Measurements from ENCODE around the gene PPM1B.
"Not testable (repeated sequence)": the region's sequence is repeated elsewhere in the genome, so short reads cannot be mapped to it uniquely, and the experiment has no call there.

PPM1B gene

DNA sequence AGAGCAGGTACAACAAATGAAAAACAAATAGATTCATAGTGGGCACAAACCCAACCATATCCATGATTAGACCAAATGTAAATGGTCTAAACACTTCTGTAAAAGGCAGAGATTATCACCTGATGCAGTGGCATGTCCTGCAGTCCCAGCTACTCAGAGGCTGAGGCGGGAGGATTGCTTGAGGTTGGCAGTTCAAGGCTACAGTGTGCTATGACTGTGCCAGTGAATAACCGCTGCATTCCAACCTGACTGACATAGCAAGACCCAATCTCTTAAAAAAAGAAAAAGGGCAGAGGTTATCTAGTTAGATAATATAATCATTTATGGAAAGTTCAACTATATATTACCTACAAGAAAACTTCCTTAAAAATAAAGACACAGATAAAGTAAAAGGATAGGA lies 85.3 kb downstream of the PPM1B start:
- no peak for DNase-seq (ENCODE audit: low spot score)

- not testable (repeated sequence) for DNase-seq (ENCODE audit: low spot score)
Measured at GRCh38 chr2:44255704-44256103, 87.0 kb downstream of the PPM1B start.

- not testable (repeated sequence) for DNase-seq (ENCODE audit: low spot score)
Measured at GRCh38 chr2:44257802-44258201, 89.1 kb downstream of the PPM1B start.

GRCh38 chr2:44267269-44267795 lies 98.7 kb downstream of the PPM1B start:
- no peak for DNase-seq (ENCODE audit: low spot score)

- no peak for DNase-seq (ENCODE audit: low spot score)
Measured at GRCh38 chr2:44267796-44268648, 99.3 kb downstream of the PPM1B start.

GRCh38 chr2:44269831-44270230 lies 101.2 kb downstream of the PPM1B start:
- DNase-seq (ENCODE audit: low spot score) = no peak

DNA sequence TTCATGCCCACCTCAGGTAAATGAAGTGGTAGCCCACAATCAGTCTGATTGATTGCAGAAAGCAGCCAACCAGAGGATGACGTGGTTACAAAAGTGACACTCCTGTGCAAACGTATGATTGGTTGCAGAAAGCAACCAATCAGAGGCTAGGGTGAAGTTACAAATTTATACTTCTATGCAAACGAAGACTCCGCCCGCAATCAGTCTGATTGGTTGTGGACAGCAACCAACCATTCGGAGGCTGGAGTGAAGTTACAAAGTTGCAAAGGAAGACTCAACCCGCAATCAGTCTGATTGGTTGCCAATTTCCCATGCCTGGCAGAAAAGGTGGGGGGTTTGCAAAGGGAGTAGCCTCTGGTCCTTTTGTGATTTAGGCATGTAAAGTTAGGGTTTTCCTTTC lies 102.6 kb downstream of the PPM1B start:
- no peak for DNase-seq (ENCODE audit: low spot score)

DNA sequence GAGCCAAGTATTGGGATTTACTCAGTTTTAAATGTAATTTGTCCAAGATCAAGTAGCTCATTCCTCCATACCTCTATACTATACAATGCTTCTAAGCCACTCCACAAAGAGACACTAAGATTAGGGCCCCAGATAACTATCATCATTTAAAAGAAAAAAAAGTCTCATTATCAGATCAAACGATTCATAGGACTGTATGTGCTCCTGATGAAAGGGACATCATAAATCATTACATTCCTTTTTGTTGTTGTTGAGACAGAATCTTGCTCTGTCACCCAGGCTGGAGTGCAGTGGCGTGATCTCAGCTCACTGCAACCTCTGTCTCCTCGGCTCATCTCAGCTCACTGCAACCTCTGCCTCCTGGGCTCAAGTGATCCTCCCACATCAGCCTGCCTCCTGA lies 104.4 kb downstream of the PPM1B start:
- no peak for DNase-seq (ENCODE audit: low spot score)

GRCh38 chr2:44273596-44273995 lies 104.9 kb downstream of the PPM1B start:
- no peak for DNase-seq (ENCODE audit: low spot score)

GRCh38 chr2:44275927-44276303 lies 107.2 kb downstream of the PPM1B start:
- no peak for DNase-seq (ENCODE audit: low spot score)

GRCh38 chr2:44277541-44277940 lies 108.9 kb downstream of the PPM1B start:
- DNase-seq (ENCODE audit: low spot score) = no peak

DNA sequence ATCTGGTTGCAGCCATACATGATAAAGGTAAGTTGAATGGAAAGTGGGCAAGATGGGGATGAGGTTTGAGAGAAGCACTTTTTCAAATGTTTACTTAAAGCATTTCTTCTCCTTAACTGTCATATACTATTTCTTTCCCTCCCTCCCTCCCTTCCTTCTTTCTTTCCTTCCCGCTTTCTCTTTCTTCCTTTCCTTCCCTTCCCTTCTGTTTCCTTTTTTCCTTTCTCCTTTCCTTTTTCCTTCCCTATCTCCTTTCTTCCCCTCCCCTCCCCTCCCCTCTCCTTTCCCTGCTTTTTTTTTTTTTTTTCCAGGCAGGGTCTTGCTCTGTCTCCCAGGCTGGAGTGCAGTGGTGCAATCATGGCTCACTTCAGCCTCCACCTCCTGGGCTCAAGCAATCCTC lies 112.2 kb downstream of the PPM1B start:
- no peak for DNase-seq (ENCODE audit: low spot score)
